HG02763 (cell line): ENCODE measurements around the gene MESD.

ENCODE experiments used
- ATAC-seq: cut with Tn5 transposase; IDR thresholded peaks from one replicate; pipeline ENCODE4 v1.9.1; 2021; ENCODE audit warnings: mild to moderate bottlenecking, moderate library complexity; ENCODE audit not compliant: unreplicated experiment

MESD gene

GRCh38 chr15:80913541-80913940 lies 76.1 kb downstream of the MESD start:
- ATAC-seq = no peak

GRCh38 chr15:80912673-80913072 lies 76.9 kb downstream of the MESD start:
- no peak for ATAC-seq

GRCh38 chr15:80911821-80912220 lies 77.8 kb downstream of the MESD start:
- ATAC-seq = no peak

GRCh38 chr15:80906159-80906766 lies 83.4 kb downstream of the MESD start:
- ATAC-seq = no peak

GRCh38 chr15:80904998-80905397 lies 84.6 kb downstream of the MESD start:
- no peak for ATAC-seq

GRCh38 chr15:80902298-80902801 lies 87.3 kb downstream of the MESD start:
- ATAC-seq = no peak

- no peak for ATAC-seq
Observed at GRCh38 chr15:80898040-80898439, 91.6 kb downstream of the MESD start.
